Natural killer cell (primary cell): ENCODE data around the gene DHX16. TPM values are rescaled to one million over a fixed set of nuclear protein-coding genes. Genes with fewer than 3 reads are reported as not detected.

Experiments
- ATAC-seq, 3 donors: fragments of 150-1000 bp in 2 of 3; fragments of 200-7000 bp in 1 of 3; cut with Tn5 transposase; 1 replicate in 1 of 3; 2 replicates in 2 of 3; pipeline ENCODE4 v1.10.0; 2021; ENCODE audit warnings: mild to moderate bottlenecking in 2 of 3, moderate library complexity in 2 of 3
- DNase-seq, 2 donors: peaks; one replicate each; pipeline versions ENCODE4 v3.0.0 to v3.0.0-alpha.2; 2013 to 2021; ENCODE audit warnings: mixed read lengths in 1 of 2
- H3K27ac ChIP-seq: one replicate; pipeline ENCODE4 v1.5.1; 2013; ENCODE audit warnings: mild to moderate bottlenecking, low read length
- H3K27me3 ChIP-seq: one replicate; pipeline ENCODE4 v1.6.1; 2013; ENCODE audit warnings: low read length; ENCODE audit not compliant: control insufficient read depth, insufficient read depth
- H3K36me3 ChIP-seq: one replicate; pipeline ENCODE4 v1.6.1; 2013; ENCODE audit warnings: low read length; ENCODE audit not compliant: control insufficient read depth, insufficient read depth
- H3K4me1 ChIP-seq: one replicate; pipeline ENCODE4 v1.6.1; 2013; ENCODE audit warnings: low read length; ENCODE audit not compliant: control insufficient read depth, insufficient read depth
- H3K4me3 ChIP-seq: one replicate; pipeline ENCODE4 v1.5.1; 2013; ENCODE audit warnings: low read length
- H3K9me3 ChIP-seq: one replicate; pipeline ENCODE4 v1.6.1; 2013; ENCODE audit warnings: low read length; ENCODE audit not compliant: control insufficient read depth, insufficient read depth
- H3K27ac Mint-ChIP-seq, 2 donors: one replicate each; pipeline ENCODE4 v1.8.0; 2022; ENCODE audit warnings: mild to moderate bottlenecking in 2 of 2, mixed read lengths in 2 of 2, moderate library complexity in 1 of 2
- H3K27me3 Mint-ChIP-seq, 2 donors: one replicate each; pipeline ENCODE4 v1.8.0; 2022; ENCODE audit warnings: low read depth in 2 of 2, mixed read lengths in 2 of 2
- H3K36me3 Mint-ChIP-seq: one replicate; pipeline ENCODE4 v1.8.0; 2022; ENCODE audit warnings: mixed read lengths
- H3K4me1 Mint-ChIP-seq, 2 donors: one replicate each; pipeline ENCODE4 v1.8.0; 2022; ENCODE audit warnings: mixed read lengths in 2 of 2
- H3K4me3 Mint-ChIP-seq: one replicate; pipeline ENCODE4 v1.8.0; 2022; ENCODE audit warnings: mild to moderate bottlenecking, moderate library complexity, mixed read lengths
- H3K9me3 Mint-ChIP-seq, 2 donors: one replicate each; pipeline ENCODE4 v1.8.0; 2022; ENCODE audit warnings: mixed read lengths in 2 of 2
- WGBS: methylation state at CpG from one replicate; pipeline ENCODE4 v1.1.7; 2013; ENCODE audit warnings: missing lambda C conversion rate; ENCODE audit not compliant: insufficient coverage; 5-methylcytosine and 5-hydroxymethylcytosine counted together
- intact Hi-C: fragments of 100-400 bp; cut with micrococcal nuclease; formaldehyde crosslinking; loops from one replicate; pipeline ENCODE4 v1.14.2; 2022
- total RNA-seq, 4 donors: library from RNA; stranded (reverse); fragments of 120-200 nt in 1 of 4; gene quantifications; one replicate each; pipeline versions ENCODE4 v1.2.3 to v1.2.4, GENCODE V29; 2013 to 2022
- TF ChIP-seq, protein P1 (sequence below): fragments of 200-600 bp; IDR thresholded peaks from one replicate; pipeline ENCODE4 v1.8.0; 2022; ENCODE audit warnings: antibody characterized with exemption

The DHX16 gene
- total RNA-seq, 3 donors from 2014 or later (not counting 1 experiment from before 2014, with no cell fraction given) = 27.3 to 35.7 (median 27.7) TPM

DNA sequence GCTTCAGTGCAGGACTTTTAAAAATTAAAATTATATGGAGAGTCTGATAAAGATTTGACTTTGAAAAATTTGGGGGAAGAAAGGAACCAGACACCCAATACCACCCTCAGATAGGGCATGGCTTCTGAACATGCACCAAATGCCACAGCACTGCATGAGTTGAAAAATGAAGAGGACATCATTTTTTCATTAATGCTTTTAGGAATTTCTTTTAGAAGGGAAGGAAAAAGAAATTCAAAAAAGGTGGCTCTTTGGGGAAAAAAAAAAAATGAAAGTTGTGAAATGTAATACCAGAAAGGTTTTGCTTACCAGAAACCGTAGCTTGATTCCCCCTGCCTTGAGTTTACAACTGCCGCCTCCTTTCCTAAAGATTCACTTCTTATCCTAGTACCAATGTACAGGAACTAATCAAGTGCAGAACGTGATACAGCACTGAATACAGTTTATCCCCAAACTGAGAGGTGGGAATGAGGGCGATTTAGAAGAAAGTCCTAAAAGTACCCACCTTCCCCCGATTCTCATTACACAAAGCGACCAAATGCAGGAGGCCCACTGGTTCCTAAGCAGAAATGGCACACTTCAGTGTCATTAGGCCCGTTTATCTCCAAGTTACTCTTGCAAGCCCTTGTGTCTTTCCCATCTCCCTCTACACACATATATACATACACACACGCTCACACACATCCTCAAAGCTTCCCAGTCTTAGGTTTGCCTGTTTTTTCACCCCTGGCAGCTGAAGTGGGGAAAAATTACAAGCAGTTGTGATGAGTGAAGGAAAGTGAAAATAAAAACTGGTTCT is 58.6 kb downstream of the DHX16 start:
- Mint-ChIP-seq H3K4me1 (peaks cover 75 to 76% of the 10 kb centered on the region in 2 donors), H3K9me3 (no peaks in the 10 kb centered on the region), H3K4me3 (peak overlapping the region; percentile 100), H3K36me3 (peaks cover 26% of the 10 kb centered on the region), H3K27ac (peak overlapping the region; percentile 96 to 100), H3K27me3 (peaks cover 0 to 5% of the 10 kb centered on the region in 2 donors)
- H3K9me3 ChIP-seq = no peaks in the 10 kb centered on the region
- peak overlapping the region; percentile 73 for H3K4me3 ChIP-seq
- intact Hi-C loops = loop anchor here (10.0 kb wide), 1 partner anchor 741 kb away; the partner anchor contains the start of gene HLA-B
- peaks cover 23% of the 10 kb centered on the region for H3K36me3 ChIP-seq
- WGBS = 48% methylated on average over 6 of the region's 8 CpGs
- DNase-seq (peak in 1 of 2 donors; percentile 49), ATAC-seq (no peak)
- H3K27me3 ChIP-seq = no peaks in the 10 kb centered on the region
- TF ChIP-seq, protein P1, sequence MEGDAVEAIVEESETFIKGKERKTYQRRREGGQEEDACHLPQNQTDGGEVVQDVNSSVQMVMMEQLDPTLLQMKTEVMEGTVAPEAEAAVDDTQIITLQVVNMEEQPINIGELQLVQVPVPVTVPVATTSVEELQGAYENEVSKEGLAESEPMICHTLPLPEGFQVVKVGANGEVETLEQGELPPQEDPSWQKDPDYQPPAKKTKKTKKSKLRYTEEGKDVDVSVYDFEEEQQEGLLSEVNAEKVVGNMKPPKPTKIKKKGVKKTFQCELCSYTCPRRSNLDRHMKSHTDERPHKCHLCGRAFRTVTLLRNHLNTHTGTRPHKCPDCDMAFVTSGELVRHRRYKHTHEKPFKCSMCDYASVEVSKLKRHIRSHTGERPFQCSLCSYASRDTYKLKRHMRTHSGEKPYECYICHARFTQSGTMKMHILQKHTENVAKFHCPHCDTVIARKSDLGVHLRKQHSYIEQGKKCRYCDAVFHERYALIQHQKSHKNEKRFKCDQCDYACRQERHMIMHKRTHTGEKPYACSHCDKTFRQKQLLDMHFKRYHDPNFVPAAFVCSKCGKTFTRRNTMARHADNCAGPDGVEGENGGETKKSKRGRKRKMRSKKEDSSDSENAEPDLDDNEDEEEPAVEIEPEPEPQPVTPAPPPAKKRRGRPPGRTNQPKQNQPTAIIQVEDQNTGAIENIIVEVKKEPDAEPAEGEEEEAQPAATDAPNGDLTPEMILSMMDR = no peak
- peak overlapping the region; percentile 99 for H3K27ac ChIP-seq
- H3K4me1 ChIP-seq = peaks cover 23% of the 10 kb centered on the region

DNA sequence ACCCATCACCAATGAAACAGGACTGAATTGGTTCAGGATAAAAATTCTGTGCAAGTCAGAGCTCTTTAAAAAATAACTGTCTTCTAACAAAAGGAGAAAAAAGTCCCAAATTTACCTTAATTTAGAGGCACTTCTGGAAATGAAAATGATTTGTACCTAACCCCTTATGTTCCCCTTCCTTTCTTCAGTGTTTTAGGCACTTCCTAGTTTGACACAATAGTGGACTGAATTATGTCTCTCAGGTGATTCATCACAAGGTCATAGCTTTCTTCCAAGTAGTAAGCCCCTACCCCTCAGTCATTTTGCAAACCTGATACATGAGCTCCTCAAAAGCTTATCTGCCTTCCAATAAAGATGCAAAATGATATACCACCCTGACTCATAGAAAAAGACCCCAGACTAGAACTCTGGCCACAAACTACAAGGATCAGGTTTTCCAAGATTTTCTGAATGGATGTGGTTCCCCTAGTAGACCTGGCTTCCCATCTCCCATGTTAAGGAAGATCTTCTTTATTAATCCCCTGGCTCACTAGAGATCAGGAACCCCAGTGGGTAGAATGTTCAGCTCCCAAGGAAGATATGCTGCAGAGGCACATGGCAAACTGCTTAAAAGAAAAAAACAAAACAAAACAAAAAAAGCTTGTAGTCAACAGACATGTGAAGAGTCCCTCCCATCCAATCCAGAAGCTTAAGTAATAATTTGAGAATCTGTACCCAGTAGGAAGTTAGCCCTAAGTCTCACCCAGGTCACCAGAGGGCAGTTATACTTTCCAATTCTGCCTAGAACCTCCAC is 59.4 kb downstream of the DHX16 start:
- Mint-ChIP-seq H3K9me3 (no peaks in the 10 kb centered on the region), H3K27me3 (peaks cover 0 to 5% of the 10 kb centered on the region in 2 donors), H3K27ac (peak overlapping the region; percentile 96 to 100), H3K4me1 (peaks cover 68 to 77% of the 10 kb centered on the region in 2 donors), H3K36me3 (peaks cover 26% of the 10 kb centered on the region), H3K4me3 (peak overlapping the region; percentile 100)
- Histone ChIP-seq H3K36me3 (peaks cover 29% of the 10 kb centered on the region), H3K9me3 (no peaks in the 10 kb centered on the region), H3K27ac (peak overlapping the region; percentile 99), H3K4me1 (peaks cover 17% of the 10 kb centered on the region), H3K4me3 (no peak overlapping the region), H3K27me3 (no peaks in the 10 kb centered on the region)
- ATAC-seq (no peak), DNase-seq (peak in 1 of 2 donors; percentile 25)
- TF ChIP-seq, protein P1 = no peak
- intact Hi-C loops = loop anchor here (10.0 kb wide), 1 partner anchor 741 kb away; the partner anchor contains the start of gene HLA-B

GRCh38 chr6:30612687-30613248 is 60.0 kb downstream of the DHX16 start:
- intact Hi-C loops = loop anchor here (10.0 kb wide), 1 partner anchor 742 kb away; the partner anchor contains the start of gene HLA-B

More at GRCh38 chr6:30612687-30613248, 60.0 kb downstream of the DHX16 start:
- ATAC-seq (no peak), DNase-seq (peak in 1 of 2 donors; percentile 9)
- Mint-ChIP-seq H3K27me3 (peaks cover 0 to 5% of the 10 kb centered on the region in 2 donors), H3K4me1 (peaks cover 61 to 75% of the 10 kb centered on the region in 2 donors), H3K9me3 (no peaks in the 10 kb centered on the region), H3K4me3 (no peak overlapping the region), H3K27ac (peak overlapping the region; percentile 96 to 100), H3K36me3 (peaks cover 27% of the 10 kb centered on the region)
- Histone ChIP-seq H3K4me1 (peaks cover 12% of the 10 kb centered on the region), H3K27ac (peak overlapping the region; percentile 99), H3K4me3 (no peak overlapping the region), H3K9me3 (no peaks in the 10 kb centered on the region), H3K27me3 (no peaks in the 10 kb centered on the region), H3K36me3 (peaks cover 35% of the 10 kb centered on the region)
- TF ChIP-seq, protein P1 = no peak
- 79% methylated on average over 5 of the region's 6 CpGs for WGBS
